GM18499 (cell line): ENCODE results near the gene NDUFS2.

ENCODE experiments used
- ATAC-seq: cut with Tn5 transposase; IDR thresholded peaks from one replicate; pipeline ENCODE4 v1.9.1; 2021; ENCODE audit warnings: moderate number of reproducible peaks; ENCODE audit not compliant: insufficient read depth, unreplicated experiment

The NDUFS2 gene

DNA sequence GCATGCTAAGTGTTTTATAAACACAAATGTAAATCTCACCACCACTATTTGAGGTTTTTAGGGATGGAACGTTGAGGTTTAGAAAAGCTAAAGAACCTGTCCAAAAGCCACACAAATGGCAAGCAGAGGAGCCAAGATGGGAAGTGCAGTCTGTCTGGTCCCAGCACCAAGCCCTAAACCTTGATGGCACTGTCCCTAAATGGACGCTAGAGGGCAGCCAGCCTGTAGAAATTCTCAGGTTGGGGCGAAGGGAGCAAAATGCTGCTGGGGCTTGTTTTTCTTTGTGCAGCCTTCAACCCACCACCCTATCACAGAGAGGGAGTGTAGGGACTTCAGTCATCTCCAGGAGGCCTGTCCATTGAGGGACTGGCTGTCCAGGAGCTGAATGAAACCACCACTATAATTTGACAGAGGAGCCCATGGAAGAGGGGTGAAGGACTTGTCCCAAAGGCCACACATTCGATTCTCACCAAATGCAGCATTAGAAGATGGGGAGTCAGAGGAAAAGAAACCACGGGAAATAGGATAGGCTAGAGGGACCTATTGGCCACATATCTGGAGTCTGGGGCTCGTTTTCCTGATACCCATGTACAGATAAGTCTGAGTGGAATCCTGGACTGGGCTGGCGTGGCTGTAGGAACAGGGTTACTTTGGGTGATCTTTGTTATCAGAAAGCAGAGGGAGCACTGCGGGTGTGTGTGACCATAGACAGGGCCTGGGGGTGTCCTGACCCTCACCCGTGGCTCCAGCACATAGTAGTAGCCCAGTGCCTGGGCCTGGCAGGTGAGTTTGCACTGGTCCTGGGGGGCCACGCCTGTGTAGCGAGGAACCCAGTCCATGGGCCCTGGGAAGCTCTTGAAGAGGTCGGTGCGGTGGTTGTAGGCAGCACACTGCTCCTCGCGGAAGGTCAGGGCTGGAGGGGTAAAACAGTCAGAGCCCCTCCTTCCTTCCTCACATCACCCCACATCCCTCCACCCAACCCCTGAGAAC lies 9.4 kb upstream of the NDUFS2 start:
- ATAC-seq, result no peak

DNA sequence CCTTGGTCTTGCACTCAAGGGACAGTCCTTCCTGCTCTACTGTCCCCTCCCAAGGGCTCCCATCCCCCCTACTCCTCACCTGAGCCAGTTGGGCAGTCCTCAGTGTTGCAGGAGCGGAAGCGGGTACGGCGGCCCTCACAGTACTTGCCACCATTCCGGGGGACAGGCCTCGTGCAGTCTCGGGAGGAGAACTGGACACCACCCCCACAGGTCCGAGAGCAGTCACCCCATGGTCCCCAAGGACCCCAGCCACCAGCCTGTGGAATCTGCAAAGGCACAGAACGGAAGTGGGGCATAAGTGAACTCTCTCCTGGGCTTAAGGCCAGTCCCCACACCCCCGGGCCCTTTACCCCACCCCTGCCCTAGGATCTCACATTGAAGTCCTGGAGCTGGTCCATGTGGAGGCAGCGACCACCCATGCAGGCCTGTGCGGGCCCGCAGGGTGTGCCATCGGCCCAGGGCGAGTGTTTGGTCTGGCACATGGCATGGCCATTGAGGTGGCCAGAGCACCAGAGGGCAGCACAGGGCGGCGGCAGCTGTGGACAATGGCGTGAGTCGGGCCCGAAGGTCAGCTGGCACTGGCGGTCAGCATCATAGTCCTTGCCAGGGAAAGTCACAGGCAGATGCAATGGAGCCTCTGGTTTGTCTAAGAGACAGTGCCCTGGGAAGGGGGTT lies 8.5 kb upstream of the NDUFS2 start:
- ATAC-seq, result no peak

DNA sequence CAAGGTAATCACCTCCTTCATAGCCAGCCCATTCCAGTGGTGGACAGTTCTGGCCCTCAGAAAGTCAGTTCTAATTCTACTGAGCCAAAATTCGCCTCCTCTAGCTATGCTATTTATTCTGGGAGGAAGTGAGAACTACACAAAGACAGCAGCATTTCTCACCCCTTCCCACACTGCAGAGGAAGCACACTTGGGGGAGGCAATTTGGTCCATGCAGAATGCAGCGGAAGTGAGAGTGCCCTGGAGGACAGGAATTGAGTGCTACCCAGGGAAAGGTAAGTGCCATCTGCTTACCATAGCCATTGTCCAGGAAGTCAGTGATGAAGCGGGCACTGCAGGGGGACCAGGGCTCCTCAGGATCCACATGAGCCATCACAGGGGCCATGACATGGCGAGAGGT lies 7.0 kb upstream of the NDUFS2 start:
- no peak for ATAC-seq

DNA sequence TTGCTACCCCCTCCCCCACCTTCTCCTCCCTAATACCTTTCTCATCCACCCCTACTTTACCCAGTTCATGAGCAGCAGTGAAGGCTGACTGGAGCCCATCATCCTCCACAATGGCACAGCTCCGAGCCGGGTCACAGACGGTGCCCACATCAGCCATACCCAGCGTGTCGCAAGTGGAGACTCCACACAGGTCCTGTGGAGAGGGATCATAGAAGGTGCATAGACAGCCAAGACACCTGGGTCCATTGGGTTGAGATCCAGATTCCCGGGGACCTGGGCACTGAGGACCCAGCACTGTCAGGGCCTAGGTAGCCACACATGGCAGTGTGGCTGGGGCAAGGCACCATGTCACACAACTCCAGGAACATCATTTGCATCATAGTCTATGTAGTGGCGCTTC lies 6.1 kb upstream of the NDUFS2 start:
- no peak for ATAC-seq

DNA sequence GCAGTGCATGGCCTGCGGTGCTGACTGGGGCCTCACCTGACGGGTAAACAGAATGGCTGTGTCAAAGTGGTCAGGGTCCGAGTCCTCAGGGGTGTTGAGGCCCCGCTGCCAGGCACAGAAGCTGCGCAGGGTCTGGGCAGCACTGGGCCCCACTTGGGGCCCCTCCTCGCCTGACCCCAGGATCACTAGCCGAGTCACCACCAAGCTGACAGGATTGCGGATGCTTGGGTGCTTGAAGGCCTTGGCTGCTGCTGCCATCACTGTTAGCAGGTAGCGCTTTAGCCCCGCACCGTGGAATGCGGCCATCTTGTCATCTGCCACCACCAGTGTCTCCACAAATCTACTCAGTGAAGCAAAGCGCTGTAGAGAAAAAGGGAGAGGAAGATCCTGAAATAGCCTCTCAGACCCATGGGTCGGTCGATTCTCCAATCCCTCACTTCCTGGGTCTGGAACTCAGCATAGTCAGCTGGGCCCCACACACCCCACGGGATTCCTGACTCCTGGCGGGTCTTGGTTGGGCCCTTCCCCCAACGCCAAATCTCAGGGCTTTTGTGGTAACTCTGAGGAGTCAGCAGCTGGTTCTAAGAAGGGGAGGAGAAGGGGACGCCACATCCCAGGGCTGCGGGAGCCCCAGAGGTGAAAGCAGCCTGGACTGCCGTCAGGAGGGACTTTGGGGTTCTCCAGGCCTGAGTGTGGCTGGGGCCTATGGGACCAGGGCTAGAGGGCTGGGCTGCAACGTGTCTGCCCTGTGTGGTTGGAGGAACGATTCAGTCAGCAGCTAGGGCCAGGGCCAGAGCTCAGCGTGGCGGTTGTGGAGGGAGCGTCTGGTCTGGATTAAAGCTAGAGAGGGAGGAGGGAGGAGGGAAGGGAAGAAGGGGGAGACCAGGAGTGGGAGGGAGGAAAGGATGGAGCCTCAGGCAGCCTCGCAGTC lies 5.4 kb upstream of the NDUFS2 start:
- no peak for ATAC-seq

DNA sequence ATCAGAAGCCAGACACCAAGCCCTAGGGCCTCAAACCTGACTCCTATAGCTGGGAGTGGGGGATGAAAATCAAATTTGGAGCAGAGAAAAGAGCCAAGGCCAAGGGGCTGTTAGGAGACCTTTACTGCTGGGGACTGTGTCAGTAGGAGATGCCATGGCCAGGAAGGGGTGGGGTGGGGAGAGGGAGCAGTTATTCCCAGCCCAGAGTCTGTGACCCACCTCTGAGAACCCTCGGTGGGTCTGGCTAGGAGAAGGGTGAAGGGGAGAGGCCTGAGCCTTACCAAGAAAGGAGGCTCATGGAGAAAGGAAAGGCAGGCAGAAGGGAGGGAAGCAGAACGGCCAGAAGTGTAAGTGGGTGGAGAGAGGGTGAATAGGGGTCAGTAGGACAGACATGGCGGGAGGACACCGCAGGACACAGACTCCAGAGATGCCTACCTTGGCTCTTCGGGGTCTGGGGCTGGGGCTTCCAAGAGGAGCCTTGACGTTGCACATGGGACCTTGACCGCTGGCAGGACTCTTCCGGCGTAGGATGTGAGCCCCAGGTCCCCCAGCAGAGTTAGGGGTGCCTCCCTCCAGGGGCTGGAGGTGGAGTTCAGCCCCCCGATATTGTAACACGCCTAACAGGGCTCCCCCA lies 4.5 kb upstream of the NDUFS2 start:
- no peak for ATAC-seq

DNA sequence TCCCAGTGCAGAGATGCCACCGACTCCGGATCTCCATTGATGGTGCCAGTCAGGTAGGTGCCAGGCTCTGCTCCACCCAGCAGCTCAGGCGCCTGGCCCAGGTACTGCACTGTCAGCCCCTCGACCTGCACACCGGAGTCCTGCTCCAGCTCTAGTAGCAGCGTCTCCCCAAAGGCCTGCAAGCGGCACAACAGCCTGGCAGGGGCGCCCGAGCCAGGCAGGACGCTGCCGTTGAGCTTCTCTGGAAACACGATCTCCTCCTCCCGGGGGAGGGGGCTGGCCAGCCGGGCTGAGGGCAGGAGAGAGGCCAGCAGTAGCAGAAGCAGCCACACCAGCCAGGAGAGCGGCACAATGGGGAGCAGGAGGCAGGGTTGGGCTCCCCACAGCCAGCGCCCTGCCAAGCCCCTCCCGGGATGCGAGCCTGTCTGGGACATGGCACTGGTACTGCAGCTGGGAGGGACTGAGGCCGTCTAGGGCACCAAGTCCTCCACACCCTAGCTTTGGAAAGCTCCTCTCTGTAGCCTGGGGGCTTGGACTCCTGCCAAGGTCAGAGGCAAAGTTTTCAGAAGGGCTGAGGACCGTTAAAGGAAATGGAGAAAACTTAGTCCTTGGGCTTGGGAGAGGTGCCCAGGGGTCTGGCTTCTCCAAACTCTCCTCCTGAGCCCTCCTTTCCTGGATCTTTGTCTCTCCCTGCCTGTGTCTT lies 3.8 kb upstream of the NDUFS2 start:
- no peak for ATAC-seq

DNA sequence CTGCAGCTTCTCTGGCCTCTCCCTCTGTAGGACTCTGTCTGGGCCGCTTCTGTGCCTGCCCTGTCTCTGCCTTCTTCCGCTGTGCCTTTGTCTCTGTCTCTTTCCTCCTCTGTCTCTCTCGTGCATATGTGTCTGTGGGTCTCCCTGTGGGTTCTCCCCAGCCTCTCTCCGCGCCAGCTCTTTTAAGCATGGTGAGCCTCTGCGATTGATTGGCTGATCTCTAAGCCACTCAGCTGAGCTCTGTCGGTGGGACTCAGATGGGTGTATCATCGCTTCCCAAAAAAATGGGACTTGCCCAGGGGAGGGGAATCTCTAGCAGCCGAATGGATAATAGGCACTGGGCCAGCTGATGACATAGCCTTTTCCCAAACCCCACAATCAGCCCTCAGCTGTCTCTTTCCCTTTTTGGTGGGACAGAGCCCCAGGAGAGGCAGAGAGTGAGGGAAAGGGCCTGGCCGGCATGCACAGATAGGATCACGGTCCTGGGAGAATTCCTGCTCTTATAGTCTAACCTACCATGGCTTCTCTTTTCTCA lies 3.2 kb upstream of the NDUFS2 start, which contains the start of gene ADAMTS4:
ADAMTS4 (minus strand) TSS at position 158 of the 535 bp plus-strand sequence. CDS start 427 bp downstream, outside the sequence.
- ATAC-seq, result no peak

DNA sequence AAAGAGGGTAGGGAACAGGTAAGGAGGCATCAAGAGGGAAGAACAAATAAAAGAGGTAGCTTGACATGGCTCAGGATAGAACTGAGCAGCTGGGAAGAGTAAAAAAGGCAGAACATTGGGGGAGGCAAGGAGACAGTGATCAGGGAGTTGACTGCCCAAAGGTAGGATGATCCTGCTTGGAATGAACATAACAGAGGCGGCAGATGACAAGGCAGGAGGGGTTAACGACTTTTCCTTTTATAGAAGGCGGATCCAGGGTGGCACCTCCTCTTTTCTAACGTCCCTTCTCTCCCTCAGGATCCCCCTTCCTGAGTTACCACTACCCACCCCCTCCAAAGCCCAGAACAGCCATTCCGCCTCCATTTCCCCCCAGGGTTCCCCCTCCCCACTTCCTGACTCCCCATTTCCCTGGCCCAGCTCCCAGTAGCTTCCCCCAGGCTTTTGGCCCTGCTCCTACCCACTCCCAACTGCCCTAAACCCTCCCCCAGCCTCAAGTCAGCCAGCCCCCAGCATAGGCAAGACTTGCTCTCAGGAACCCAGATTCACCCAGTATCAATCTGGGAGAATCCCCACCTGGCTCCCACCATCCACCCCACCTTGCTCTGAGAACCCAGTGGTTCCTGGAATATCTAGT lies 2.5 kb upstream of the NDUFS2 start:
- no peak for ATAC-seq

DNA sequence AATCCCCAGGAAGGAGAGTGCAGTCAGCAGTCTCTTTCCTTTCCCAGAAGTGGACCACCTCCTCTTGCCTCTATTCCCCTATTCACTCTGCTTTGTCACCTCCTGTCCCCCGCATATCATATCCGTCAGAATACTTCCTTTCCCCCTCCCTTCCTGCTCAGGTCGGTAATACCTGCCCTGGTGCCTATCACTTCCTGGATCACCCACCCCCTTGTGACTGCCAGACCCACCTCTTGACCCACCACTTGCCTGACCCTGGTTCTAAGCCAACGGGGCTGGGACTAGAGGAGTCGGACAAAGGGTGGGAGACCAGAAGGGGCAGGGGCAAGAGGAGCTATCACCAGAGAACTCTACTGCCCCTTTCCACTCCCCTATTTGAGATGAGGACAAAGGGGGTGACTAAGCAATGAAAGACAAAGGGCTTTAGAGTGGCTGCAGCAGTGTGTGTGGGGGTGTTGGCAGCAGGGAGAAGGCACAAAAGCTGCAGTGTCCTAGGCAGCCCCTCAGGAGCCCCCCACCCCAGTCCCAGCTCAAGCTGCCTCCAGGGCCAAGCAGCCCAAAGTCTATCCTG lies 1.7 kb upstream of the NDUFS2 start:
- ATAC-seq, result no peak

DNA sequence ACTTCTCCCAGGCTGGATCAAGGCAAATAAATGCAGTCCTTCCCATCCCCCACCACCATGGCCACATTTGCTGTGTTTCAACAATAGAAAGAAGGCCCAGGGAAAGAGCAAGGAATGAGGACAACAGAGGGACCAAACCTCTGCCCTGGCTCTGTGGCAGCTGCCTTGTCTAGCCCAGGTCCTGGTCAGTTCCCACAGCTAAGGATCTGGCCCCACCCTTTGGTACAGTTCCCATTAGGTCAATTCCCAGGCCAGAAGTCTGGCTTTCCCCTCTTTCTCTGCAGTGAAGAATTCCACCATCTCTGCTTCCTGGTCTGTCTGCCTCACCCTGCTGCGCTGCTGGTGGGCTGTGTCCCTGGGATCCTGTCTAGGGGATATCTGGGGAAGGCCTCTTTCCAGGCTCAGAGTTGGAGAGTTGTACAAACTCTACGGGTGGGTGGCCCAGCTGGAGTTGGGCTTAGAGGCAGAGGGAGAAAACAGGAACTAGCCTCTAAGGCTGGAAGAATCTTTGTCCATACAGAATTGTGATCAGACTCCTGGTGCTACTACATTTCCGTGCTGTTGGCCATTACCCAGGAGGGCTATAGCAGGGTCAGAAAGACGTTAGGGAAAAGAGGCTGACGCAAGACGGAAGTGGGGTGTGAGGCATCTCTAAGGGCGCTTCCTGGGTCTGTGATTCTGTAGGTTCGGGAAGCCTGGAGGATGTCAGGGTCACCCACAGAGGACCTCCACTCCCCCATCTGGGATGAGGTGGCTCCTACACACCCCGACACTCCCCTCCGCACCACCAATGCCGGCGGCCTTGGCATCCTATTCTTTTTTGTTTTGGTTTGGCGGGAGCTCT lies 953 bp upstream of the NDUFS2 start:
- ATAC-seq, result no peak

DNA sequence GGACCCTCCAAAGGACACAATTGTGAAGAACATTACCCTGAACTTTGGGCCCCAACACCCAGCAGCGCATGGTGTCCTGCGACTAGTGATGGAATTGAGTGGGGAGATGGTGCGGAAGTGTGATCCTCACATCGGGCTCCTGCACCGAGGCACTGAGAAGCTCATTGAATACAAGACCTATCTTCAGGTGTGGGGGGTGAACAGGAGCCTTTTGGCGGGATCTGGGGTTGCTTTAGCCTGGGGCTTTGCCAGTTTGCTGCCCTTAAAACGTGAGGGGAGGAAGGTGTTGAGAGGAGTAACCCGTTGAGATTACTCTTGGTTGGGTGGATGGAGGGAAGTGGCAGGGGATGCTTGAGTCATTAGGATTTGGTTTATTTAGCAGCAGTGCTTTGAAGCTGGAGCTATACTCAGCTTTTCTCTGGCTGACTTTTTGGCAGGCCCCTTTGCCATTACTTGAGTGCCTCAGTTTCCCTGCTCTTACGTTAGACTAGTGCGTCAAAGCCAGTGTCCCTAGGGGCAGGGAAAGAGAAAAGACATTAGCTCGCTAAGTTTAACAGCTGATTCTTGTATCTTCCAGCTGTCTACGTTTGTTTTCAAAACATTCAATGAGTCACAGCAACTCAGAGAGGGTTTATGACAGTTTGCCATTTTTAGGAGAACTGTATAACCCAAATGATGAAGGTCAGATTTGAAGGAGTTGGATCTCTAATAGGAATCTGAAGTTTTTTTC lies 4.4 kb downstream of the NDUFS2 start:
- no peak for ATAC-seq

DNA sequence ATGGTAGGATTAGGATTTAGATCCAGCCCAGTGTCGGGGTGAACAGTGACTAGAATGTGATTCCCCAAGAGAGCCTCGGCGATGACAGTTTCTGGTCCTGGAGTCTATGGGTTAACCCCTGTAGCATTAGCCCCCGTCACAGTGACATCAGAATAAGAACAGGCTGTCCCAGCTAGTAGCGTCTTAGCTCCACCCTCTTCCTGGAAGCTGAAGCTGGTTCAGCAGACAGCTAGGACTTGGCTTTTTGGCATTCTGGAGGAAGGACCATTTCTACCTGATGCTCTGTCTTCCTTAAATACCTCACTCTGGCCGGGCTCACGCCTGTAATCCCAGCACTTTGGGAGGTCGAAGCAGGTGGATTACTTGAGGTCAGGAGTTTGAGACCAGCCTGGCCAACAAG lies 5.0 kb downstream of the NDUFS2 start:
- ATAC-seq, result no peak

DNA sequence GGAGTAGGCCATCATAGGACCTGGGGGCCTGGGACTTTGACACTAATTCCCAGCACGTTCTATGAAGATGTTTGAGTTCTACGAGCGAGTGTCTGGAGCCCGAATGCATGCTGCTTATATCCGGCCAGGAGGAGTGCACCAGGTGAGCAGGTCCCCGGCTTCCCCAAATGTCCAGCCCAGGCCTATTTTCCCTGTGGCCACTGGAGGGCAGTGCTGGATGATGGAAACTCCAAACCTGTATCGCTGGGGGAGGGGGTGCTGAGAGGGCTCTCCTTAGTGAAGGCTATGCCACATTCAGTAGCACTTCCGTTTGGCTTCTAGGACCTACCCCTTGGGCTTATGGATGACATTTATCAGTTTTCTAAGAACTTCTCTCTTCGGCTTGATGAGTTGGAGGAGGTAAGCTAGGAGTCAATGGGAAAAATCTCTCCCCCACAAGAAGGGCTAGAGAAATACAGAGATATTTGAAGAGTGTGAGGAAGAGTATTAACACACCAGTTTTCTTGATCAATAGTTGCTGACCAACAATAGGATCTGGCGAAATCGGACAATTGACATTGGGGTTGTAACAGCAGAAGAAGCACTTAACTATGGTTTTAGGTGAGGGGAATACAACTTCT lies 7.7 kb downstream of the NDUFS2 start:
- no peak for ATAC-seq

DNA sequence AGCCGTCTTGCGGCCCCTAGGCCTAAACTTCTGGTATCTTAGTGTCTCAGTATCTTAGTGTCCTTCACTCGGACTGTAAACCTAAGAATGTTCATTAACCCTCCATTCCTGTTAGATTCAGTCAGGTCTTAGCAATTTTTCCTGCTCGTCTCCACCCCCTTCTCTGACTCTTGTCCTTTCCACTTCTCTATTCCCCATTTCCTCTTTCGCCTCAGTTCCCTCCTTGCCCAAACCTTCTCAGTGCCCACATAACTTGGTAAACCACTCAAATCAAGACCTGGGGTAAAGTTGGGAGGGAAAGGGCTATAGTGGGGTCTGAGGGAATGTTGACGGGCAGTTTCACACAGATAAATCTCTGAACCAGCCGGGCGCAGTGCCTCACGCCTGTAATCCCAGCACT lies 12.2 kb downstream of the NDUFS2 start:
- no peak for ATAC-seq

DNA sequence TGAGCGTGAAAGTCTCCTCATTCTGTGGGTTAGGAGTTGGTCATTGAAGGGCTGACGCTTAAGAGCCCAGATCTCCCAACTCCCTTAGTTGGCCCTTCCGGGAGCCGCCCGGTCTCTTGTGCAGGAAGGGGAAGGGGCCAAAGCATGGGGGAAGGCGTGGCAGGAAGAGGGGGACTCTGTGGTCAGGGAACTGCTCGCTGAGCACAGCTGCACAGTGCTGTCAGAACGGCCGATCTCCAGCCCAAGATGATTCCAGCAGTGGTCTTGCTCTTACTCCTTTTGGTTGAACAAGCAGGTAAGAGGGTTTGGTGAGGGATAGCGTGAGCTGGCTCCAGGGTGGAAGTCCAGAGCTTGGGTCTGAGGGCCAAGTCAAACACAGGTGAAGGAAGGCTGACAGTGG lies 12.9 kb downstream of the NDUFS2 start, which contains the start of gene FCER1G:
FCER1G (plus strand) TSS at position 220 of the 400 bp plus-strand sequence; CDS start at position 247, 27 bp downstream.
- ATAC-seq, result no peak
